ENCODE measurements around the gene CDC42BPA. TPM values are rescaled to one million over a fixed set of nuclear protein-coding genes. Genes with fewer than 3 reads are reported as not detected.

The CDC42BPA gene
- total and polyA plus RNA-seq, 2 of the 13 experiments (the other 11 are each of a cell fraction or from before 2014, with no cell fraction given) = 6.5 to 16.0 TPM

- no peak for TF ChIP-seq SNAPC5 (CRISPR knock-in tag; IDR thresholded peaks at IDR 0.05; ENCODE audit: borderline replicate concordance)
- peak; percentile 88 for TF ChIP-seq GATAD2A (CRISPR knock-in tag; IDR thresholded peaks at IDR 0.05)
- peak; percentile 76 for TF ChIP-seq HNF4G (IDR thresholded peaks at IDR 0.05; ENCODE audit: borderline replicate concordance, low read depth, low read length)
- TF ChIP-seq HNF4G (CRISPR knock-in tag; IDR thresholded peaks at IDR 0.05; ENCODE audit: borderline replicate concordance, low read depth) = no peak
- TF ChIP-seq RXRB (CRISPR knock-in tag; IDR thresholded peaks at IDR 0.05; ENCODE audit: borderline replicate concordance) = peak; percentile 49; the same call in 1 of the 2 replicates
- peak; percentile 29; the same call in 1 of the 2 replicates for TF ChIP-seq SOX5 (CRISPR knock-in tag; IDR thresholded peaks at IDR 0.05; ENCODE audit: borderline replicate concordance)
- TF ChIP-seq TGIF2 (CRISPR knock-in tag; IDR thresholded peaks at IDR 0.05) = peak; percentile 22; the same call in 1 of the 2 replicates
- no peak for TF ChIP-seq NR3C1 (CRISPR knock-in tag; IDR thresholded peaks at IDR 0.05)
- 0 out of 2 replicates have a peak, but pooled peaks have one; percentile 35 for TF ChIP-seq SIN3A (IDR thresholded peaks at IDR 0.05; ENCODE audit: borderline replicate concordance, low read depth, low read length)
- no peak for TF ChIP-seq ZFP36 (IDR thresholded peaks at IDR 0.05; ENCODE audit: borderline replicate concordance, low read depth, low read length, partially characterized antibody)
- TF ChIP-seq LCORL (IDR thresholded peaks at IDR 0.05) = no peak
- peak; percentile 60; the same call in 1 of the 2 replicates for TF ChIP-seq LCORL (CRISPR knock-in tag; IDR thresholded peaks at IDR 0.05)
- peak; percentile 76 for TF ChIP-seq BCL6 (CRISPR knock-in tag; IDR thresholded peaks at IDR 0.05)
- TF ChIP-seq HDAC2 (CRISPR knock-in tag; IDR thresholded peaks at IDR 0.05) = peak; percentile 57; the same call in 1 of the 2 replicates
- TF ChIP-seq, protein P1, sequence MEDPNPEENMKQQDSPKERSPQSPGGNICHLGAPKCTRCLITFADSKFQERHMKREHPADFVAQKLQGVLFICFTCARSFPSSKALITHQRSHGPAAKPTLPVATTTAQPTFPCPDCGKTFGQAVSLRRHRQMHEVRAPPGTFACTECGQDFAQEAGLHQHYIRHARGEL (CRISPR knock-in tag; IDR thresholded peaks at IDR 0.05) = no peak
- TF ChIP-seq, protein P2, sequence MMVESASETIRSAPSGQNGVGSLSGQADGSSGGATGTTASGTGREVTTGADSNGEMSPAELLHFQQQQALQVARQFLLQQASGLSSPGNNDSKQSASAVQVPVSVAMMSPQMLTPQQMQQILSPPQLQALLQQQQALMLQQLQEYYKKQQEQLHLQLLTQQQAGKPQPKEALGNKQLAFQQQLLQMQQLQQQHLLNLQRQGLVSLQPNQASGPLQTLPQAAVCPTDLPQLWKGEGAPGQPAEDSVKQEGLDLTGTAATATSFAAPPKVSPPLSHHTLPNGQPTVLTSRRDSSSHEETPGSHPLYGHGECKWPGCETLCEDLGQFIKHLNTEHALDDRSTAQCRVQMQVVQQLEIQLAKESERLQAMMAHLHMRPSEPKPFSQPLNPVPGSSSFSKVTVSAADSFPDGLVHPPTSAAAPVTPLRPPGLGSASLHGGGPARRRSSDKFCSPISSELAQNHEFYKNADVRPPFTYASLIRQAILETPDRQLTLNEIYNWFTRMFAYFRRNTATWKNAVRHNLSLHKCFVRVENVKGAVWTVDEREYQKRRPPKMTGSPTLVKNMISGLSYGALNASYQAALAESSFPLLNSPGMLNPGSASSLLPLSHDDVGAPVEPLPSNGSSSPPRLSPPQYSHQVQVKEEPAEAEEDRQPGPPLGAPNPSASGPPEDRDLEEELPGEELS (CRISPR knock-in tag; IDR thresholded peaks at IDR 0.05) = 0 out of 2 replicates have a peak, but pooled peaks have one; percentile 20
- TF ChIP-seq ZBTB21 (CRISPR knock-in tag; IDR thresholded peaks at IDR 0.05) = peak; percentile 43; the same call in 1 of the 2 replicates
- TF ChIP-seq KMT2B (CRISPR knock-in tag; IDR thresholded peaks at IDR 0.05) = peak; percentile 30; the same call in 1 of the 2 replicates
- TF ChIP-seq ARHGAP35 (CRISPR knock-in tag; IDR thresholded peaks at IDR 0.05; ENCODE audit: borderline replicate concordance) = no peak
Measured at GRCh38 chr1:227315629-227316346, 2.5 kb downstream of the CDC42BPA start (continued).
